CD4-positive, alpha-beta memory T cell (primary cell): ENCODE measurements around the gene LAG3. TPM values are rescaled to one million over a fixed set of nuclear protein-coding genes. Genes with fewer than 3 reads are reported as not detected.

ENCODE experiments used
- CTCF ChIA-PET: fragments of 350-600 bp; sonication (Branson Sonifier 250); formaldehyde crosslinking; loops from one replicate; lab custom pipeline; 2021; ENCODE audit warnings: inconsistent platforms; ENCODE audit not compliant: partially characterized antibody; lab: Charles Lee
- POLR2A ChIA-PET: fragments of 350-600 bp; sonication (Branson Sonifier 250); formaldehyde crosslinking; loops from one replicate; lab custom pipeline; 2021; ENCODE audit not compliant: partially characterized antibody; lab: Charles Lee
- DNase-seq, 5 donors: peaks; one replicate each; pipeline versions ENCODE4 v3.0.0 to v3.0.0-alpha.2; 2020 to 2022; ENCODE audit warnings: mixed read lengths in 1 of 5
- H3K27ac ChIP-seq: one replicate; pipeline ENCODE4 v1.7.0; 2013; ENCODE audit warnings: low read depth, low read length
- H3K27me3 ChIP-seq: 2 replicates; pipeline ENCODE4 v1.7.0; 2013; ENCODE audit warnings: mild to moderate bottlenecking, low read length, moderate library complexity; ENCODE audit not compliant: insufficient read depth
- H3K36me3 ChIP-seq: 2 replicates; pipeline ENCODE4 v1.7.0; 2013; ENCODE audit warnings: mild to moderate bottlenecking, low read length, moderate library complexity; ENCODE audit not compliant: insufficient read depth
- H3K4me1 ChIP-seq: 2 replicates; pipeline ENCODE4 v1.7.0; 2013; ENCODE audit warnings: mild to moderate bottlenecking, low read length, moderate library complexity; ENCODE audit not compliant: insufficient read depth
- H3K4me3 ChIP-seq, 2 donors: one replicate each; pipeline ENCODE4 v1.7.0; 2013; ENCODE audit warnings: low read length in 2 of 2, mild to moderate bottlenecking in 1 of 2
- H3K9me3 ChIP-seq, 2 donors: one replicate each; pipeline ENCODE4 v1.7.0; 2013; ENCODE audit warnings: low read length in 2 of 2, control low read depth in 1 of 2; ENCODE audit not compliant: control insufficient read depth in 1 of 2
- H3K27ac Mint-ChIP-seq, 7 donors: one replicate each; pipeline ENCODE4 v1.8.0; 2020 to 2021; ENCODE audit warnings: mixed read lengths in 7 of 7, mild to moderate bottlenecking in 6 of 7, inconsistent platforms in 3 of 7, moderate library complexity in 3 of 7
- H3K27me3 Mint-ChIP-seq, 2 donors: one replicate each; pipeline ENCODE4 v1.8.0; 2020 to 2021; ENCODE audit warnings: mixed read lengths in 2 of 2
- H3K36me3 Mint-ChIP-seq, 2 donors: one replicate each; pipeline ENCODE4 v1.8.0; 2020 to 2021; ENCODE audit warnings: mixed read lengths in 2 of 2, inconsistent platforms in 1 of 2, mild to moderate bottlenecking in 1 of 2
- H3K4me1 Mint-ChIP-seq, 4 donors: one replicate each; pipeline ENCODE4 v1.8.0; 2020 to 2021; ENCODE audit warnings: mixed read lengths in 4 of 4, mild to moderate bottlenecking in 1 of 4
- H3K4me3 Mint-ChIP-seq, 8 donors: one replicate each; pipeline ENCODE4 v1.8.0; 2020 to 2021; ENCODE audit warnings: mixed read lengths in 8 of 8, mild to moderate bottlenecking in 7 of 8, moderate library complexity in 6 of 8, inconsistent platforms in 3 of 8
- H3K9me3 Mint-ChIP-seq, 8 donors: one replicate each; pipeline ENCODE4 v1.8.0; 2020 to 2021; ENCODE audit warnings: mixed read lengths in 8 of 8, mild to moderate bottlenecking in 5 of 8, inconsistent platforms in 3 of 8, moderate library complexity in 1 of 8
- intact Hi-C: fragments of 100-400 bp; cut with micrococcal nuclease; formaldehyde crosslinking; loops from one replicate; pipeline ENCODE4 v1.15.1; 2023
- polyA plus RNA-seq, 2 donors: library from polyadenylated mRNA; unstranded; fragments of 300-500 nt; fragmentation: Illumina TruSeq; gene quantifications; one replicate each; pipeline ENCODE4 v1.2.3, GENCODE V29; 2021
- total RNA-seq, 2 experiments: library from RNA; stranded (reverse); gene quantifications; one replicate each; pipeline ENCODE4 v1.2.3, GENCODE V29; 2021

The LAG3 gene
- total and polyA plus RNA-seq, 4 experiments from 2014 or later = 2.4 to 8.3 (median 4.4) TPM

- H3K9me3 ChIP-seq = no peaks in the 10 kb centered on the region
- peaks cover 3% of the 10 kb centered on the region for H3K27me3 ChIP-seq
- H3K4me3 ChIP-seq = no peak overlapping the region
- ChIA-PET POLR2A (interaction anchor here (0.6 to 6.5 kb wide), 7 partner anchors 11 to 100 kb away, joined by 3 to 48 read pairs (median 7); partner anchors contain the start of genes COPS7A and MLF2), CTCF (interaction anchor here (1.5 to 18.9 kb wide), 7 partner anchors 11 to 155 kb away, joined by 3 to 303 read pairs (median 21); partner anchors contain the start of genes CD4, LAG3, MLF2 and PTMS)
- H3K36me3 ChIP-seq = peaks cover 17% of the 10 kb centered on the region
- H3K4me1 ChIP-seq = peaks cover 32% of the 10 kb centered on the region
- H3K27ac Mint-ChIP-seq = peak overlapping the region in 1 of 7 donors; percentile 17
- H3K27ac ChIP-seq = no peak overlapping the region
- H3K9me3 Mint-ChIP-seq = no peaks in the 10 kb centered on the region
- peaks cover 18 to 53% (median 27%) of the 10 kb centered on the region in 4 donors for H3K4me1 Mint-ChIP-seq
- DNase-seq = no peak
- H3K36me3 Mint-ChIP-seq = peaks cover 11 to 17% of the 10 kb centered on the region in 2 donors
- H3K27me3 Mint-ChIP-seq = peaks cover 6 to 20% of the 10 kb centered on the region in 2 donors
- H3K4me3 Mint-ChIP-seq = no peak overlapping the region
- intact Hi-C loops = loop anchor here (2.0 to 10.0 kb wide), 3 partner anchors 31 to 259 kb away; partner anchors contain the start of genes ING4 and NOP2
Measured at GRCh38 chr12:6823182-6824084, 51.1 kb downstream of the LAG3 start.

GRCh38 chr12:6824085-6824775 is 51.9 kb downstream of the LAG3 start:
- H3K4me1 ChIP-seq = peaks cover 34% of the 10 kb centered on the region
- ChIA-PET POLR2A (interaction anchor here (0.6 to 6.5 kb wide), 7 partner anchors 10 to 100 kb away, joined by 3 to 48 read pairs (median 5); partner anchors contain the start of genes COPS7A and MLF2), CTCF (interaction anchor here (1.0 to 18.9 kb wide), 14 partner anchors 10 to 260 kb away, joined by 3 to 303 read pairs (median 6); partner anchors contain the start of genes CD4, GNB3, LAG3 and MLF2)
- Mint-ChIP-seq H3K27me3 (peaks cover 6 to 24% of the 10 kb centered on the region in 2 donors), H3K4me1 (peaks cover 18 to 59% (median 29%) of the 10 kb centered on the region in 4 donors), H3K9me3 (no peaks in the 10 kb centered on the region), H3K4me3 (no peak overlapping the region), H3K36me3 (peaks cover 7 to 11% of the 10 kb centered on the region in 2 donors), H3K27ac (no peak overlapping the region)
- no peak overlapping the region for H3K4me3 ChIP-seq
- intact Hi-C loops = loop anchor here (2.0 to 10.0 kb wide), 3 partner anchors 31 to 259 kb away; partner anchors contain the start of genes ING4 and NOP2
- no peak for DNase-seq
- H3K36me3 ChIP-seq = peaks cover 11% of the 10 kb centered on the region
- H3K27ac ChIP-seq = no peak overlapping the region
- no peaks in the 10 kb centered on the region for H3K9me3 ChIP-seq
- H3K27me3 ChIP-seq = peaks cover 3% of the 10 kb centered on the region

GRCh38 chr12:6824901-6825381 is 52.6 kb downstream of the LAG3 start:
- peak in 1 of 5 donors; percentile 7 for DNase-seq
- no peak overlapping the region for H3K4me3 ChIP-seq
- H3K36me3 ChIP-seq = peaks cover 4% of the 10 kb centered on the region
- H3K27ac ChIP-seq = no peak overlapping the region
- peaks cover 41% of the 10 kb centered on the region for H3K4me1 ChIP-seq
- intact Hi-C loops = loop anchor here (1.0 to 10.0 kb wide), 9 partner anchors 10 to 260 kb away; partner anchors contain the start of genes ING4, MLF2, NOP2 and ZNF384
- H3K27me3 ChIP-seq = peaks cover 10% of the 10 kb centered on the region
- peaks cover under 1 to 4% of the 10 kb centered on the region in 2 donors for H3K36me3 Mint-ChIP-seq
- no peaks in the 10 kb centered on the region for H3K9me3 Mint-ChIP-seq
- peaks cover 6 to 24% of the 10 kb centered on the region in 2 donors for H3K27me3 Mint-ChIP-seq
- no peaks in the 10 kb centered on the region for H3K9me3 ChIP-seq
- H3K4me1 Mint-ChIP-seq = peaks cover 18 to 63% (median 30%) of the 10 kb centered on the region in 4 donors
- H3K4me3 Mint-ChIP-seq = peak overlapping the region in 1 of 8 donors; percentile 6
- ChIA-PET POLR2A (interaction anchor here (0.5 to 6.5 kb wide), 9 partner anchors 23 to 101 kb away, joined by 3 to 48 read pairs (median 4); partner anchors contain the start of genes CD4, COPS7A, MLF2 and PTMS), CTCF (interaction anchor here (1.0 to 18.9 kb wide), 17 partner anchors 9 to 261 kb away, joined by 3 to 303 read pairs (median 6); partner anchors contain the start of genes CD4, GNB3, LAG3 and MLF2)
- H3K27ac Mint-ChIP-seq = no peak overlapping the region

- DNase-seq = peak; percentile 73 to 82 (median 78)
- H3K36me3 Mint-ChIP-seq = peaks cover 0 to 2% of the 10 kb centered on the region in 2 donors
- peak overlapping the region in 4 of 7 donors; percentile 24 to 71 (median 34) for H3K27ac Mint-ChIP-seq
- H3K27me3 Mint-ChIP-seq = peaks cover 6 to 24% of the 10 kb centered on the region in 2 donors
- H3K36me3 ChIP-seq = no peaks in the 10 kb centered on the region
- ChIA-PET POLR2A (interaction anchor here (0.5 to 6.5 kb wide), 9 partner anchors 23 to 102 kb away, joined by 3 to 48 read pairs (median 4); partner anchors contain the start of genes CD4, COPS7A, MLF2 and PTMS), CTCF (interaction anchor here (0.8 to 18.9 kb wide), 29 partner anchors 8 to 262 kb away, joined by 3 to 303 read pairs (median 4); partner anchors contain the start of genes CD4, CDCA3, COPS7A and GNB3)
- no peaks in the 10 kb centered on the region for H3K9me3 ChIP-seq
- peaks cover 36% of the 10 kb centered on the region for H3K4me1 ChIP-seq
- no peak overlapping the region for H3K4me3 ChIP-seq
- peaks cover 17 to 60% (median 28%) of the 10 kb centered on the region in 4 donors for H3K4me1 Mint-ChIP-seq
- intact Hi-C loops = loop anchor here (1.0 to 10.0 kb wide), 9 partner anchors 10 to 261 kb away; partner anchors contain the start of genes ING4, MLF2, NOP2 and ZNF384
- peaks cover 10% of the 10 kb centered on the region for H3K27me3 ChIP-seq
- peak overlapping the region in 1 of 8 donors; percentile 57 for H3K4me3 Mint-ChIP-seq
- no peaks in the 10 kb centered on the region for H3K9me3 Mint-ChIP-seq
- H3K27ac ChIP-seq = no peak overlapping the region
Measured at GRCh38 chr12:6825398-6826124, 53.2 kb downstream of the LAG3 start.

GRCh38 chr12:6826125-6826733 is 53.9 kb downstream of the LAG3 start:
- H3K4me3 Mint-ChIP-seq = peak overlapping the region in 2 of 8 donors; percentile 16 to 57
- Histone ChIP-seq H3K27ac (no peak overlapping the region), H3K4me1 (peaks cover 29% of the 10 kb centered on the region), H3K9me3 (no peaks in the 10 kb centered on the region), H3K4me3 (no peak overlapping the region), H3K27me3 (peaks cover 10% of the 10 kb centered on the region), H3K36me3 (no peaks in the 10 kb centered on the region)
- peaks cover 0 to under 1% of the 10 kb centered on the region in 2 donors for H3K36me3 Mint-ChIP-seq
- intact Hi-C loops = loop anchor here (5.0 to 10.0 kb wide), 2 partner anchors 139 to 261 kb away; partner anchors contain the start of genes NOP2 and ZNF384
- H3K27ac Mint-ChIP-seq = peak overlapping the region in 2 of 7 donors; percentile 23 to 71
- no peaks in the 10 kb centered on the region for H3K9me3 Mint-ChIP-seq
- peaks cover 10 to 54% (median 21%) of the 10 kb centered on the region in 4 donors for H3K4me1 Mint-ChIP-seq
- ChIA-PET POLR2A (interaction anchor here (1.2 to 6.5 kb wide), 4 partner anchors 37 to 73 kb away, joined by 3 to 48 read pairs (median 5); partner anchors contain the start of genes CD4, MLF2 and PTMS), CTCF (interaction anchor here (0.8 to 18.9 kb wide), 21 partner anchors 8 to 262 kb away, joined by 3 to 303 read pairs (median 5); partner anchors contain the start of genes CD4, CDCA3, COPS7A and GNB3)
- H3K27me3 Mint-ChIP-seq = peaks cover 6 to 28% of the 10 kb centered on the region in 2 donors
- DNase-seq = no peak
